Choroid plexus epithelial cell (primary cell): ENCODE results near the gene PIK3R6.

Source experiments
- DNase-seq: peaks from one replicate; pipeline ENCODE4 v3.0.0-alpha.2; 2010; ENCODE audit warnings: low read depth
- H3K4me3 ChIP-seq: 2 replicates; pipeline ENCODE4 v1.5.1; 2011; ENCODE audit warnings: low read depth, mild to moderate bottlenecking, control low read depth, low read length, moderate library complexity
- TF ChIP-seq, protein P1 (sequence below): conservative IDR thresholded peaks from 2 replicates; pipeline ENCODE4 v1.5.1; 2011; ENCODE audit warnings: low read depth, mild to moderate bottlenecking, control low read depth, inconsistent platforms, low read length, moderate library complexity

Gene PIK3R6

GRCh38 chr17:8781776-8782175 is 85.7 kb downstream of the PIK3R6 start:
- TF ChIP-seq, protein P1, sequence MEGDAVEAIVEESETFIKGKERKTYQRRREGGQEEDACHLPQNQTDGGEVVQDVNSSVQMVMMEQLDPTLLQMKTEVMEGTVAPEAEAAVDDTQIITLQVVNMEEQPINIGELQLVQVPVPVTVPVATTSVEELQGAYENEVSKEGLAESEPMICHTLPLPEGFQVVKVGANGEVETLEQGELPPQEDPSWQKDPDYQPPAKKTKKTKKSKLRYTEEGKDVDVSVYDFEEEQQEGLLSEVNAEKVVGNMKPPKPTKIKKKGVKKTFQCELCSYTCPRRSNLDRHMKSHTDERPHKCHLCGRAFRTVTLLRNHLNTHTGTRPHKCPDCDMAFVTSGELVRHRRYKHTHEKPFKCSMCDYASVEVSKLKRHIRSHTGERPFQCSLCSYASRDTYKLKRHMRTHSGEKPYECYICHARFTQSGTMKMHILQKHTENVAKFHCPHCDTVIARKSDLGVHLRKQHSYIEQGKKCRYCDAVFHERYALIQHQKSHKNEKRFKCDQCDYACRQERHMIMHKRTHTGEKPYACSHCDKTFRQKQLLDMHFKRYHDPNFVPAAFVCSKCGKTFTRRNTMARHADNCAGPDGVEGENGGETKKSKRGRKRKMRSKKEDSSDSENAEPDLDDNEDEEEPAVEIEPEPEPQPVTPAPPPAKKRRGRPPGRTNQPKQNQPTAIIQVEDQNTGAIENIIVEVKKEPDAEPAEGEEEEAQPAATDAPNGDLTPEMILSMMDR: no peak
- DNase-seq: no peak
- H3K4me3 ChIP-seq: no peak overlapping the region

GRCh38 chr17:8776881-8777280 is 90.6 kb downstream of the PIK3R6 start:
- TF ChIP-seq, protein P1: no peak
- no peak for DNase-seq
- H3K4me3 ChIP-seq: no peak overlapping the region

DNA sequence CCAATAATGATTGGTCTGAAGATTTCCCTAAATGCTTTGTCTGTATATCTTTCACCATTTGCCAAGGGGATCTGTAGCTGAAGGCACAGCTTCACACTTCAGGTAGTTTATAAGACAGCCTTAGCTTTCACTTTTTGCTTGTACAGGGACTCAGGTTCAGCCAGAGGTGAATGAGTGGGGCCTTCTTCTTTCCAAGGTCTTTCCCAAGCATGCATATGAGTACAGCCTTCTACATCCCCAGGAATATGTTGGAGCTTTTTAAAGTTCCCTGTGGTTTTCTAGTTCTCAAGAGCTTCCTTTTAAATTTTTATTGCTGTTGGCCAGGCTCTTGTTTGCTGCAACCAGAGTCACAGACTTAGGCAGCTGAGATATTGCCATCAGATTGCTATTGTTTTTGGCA is 91.2 kb downstream of the PIK3R6 start:
- no peak overlapping the region for H3K4me3 ChIP-seq
- TF ChIP-seq, protein P1: no peak
- no peak for DNase-seq

- H3K4me3 ChIP-seq: no peak overlapping the region
- TF ChIP-seq, protein P1: no peak
- no peak for DNase-seq
Measured at GRCh38 chr17:8766731-8767130, 100.7 kb downstream of the PIK3R6 start.

GRCh38 chr17:8762012-8762411 is 105.5 kb downstream of the PIK3R6 start:
- H3K4me3 ChIP-seq: no peak overlapping the region
- TF ChIP-seq, protein P1: no peak
- no peak for DNase-seq

GRCh38 chr17:8758137-8758596 is 109.3 kb downstream of the PIK3R6 start, which contains the start of gene SPDYE4:
SPDYE4 (minus strand) TSS chr17:8758546; CDS start chr17:8758382, 164 bp downstream.
- no peak for DNase-seq
- no peak within 1 kb of the TSS for H3K4me3 ChIP-seq
- TF ChIP-seq, protein P1: no peak

GRCh38 chr17:8757189-8757588 is 110.3 kb downstream of the PIK3R6 start:
- TF ChIP-seq, protein P1: no peak
- DNase-seq: no peak

More at GRCh38 chr17:8757189-8757588, 110.3 kb downstream of the PIK3R6 start:
- no peak overlapping the region for H3K4me3 ChIP-seq
